GM19240 (cell line): ENCODE data around the gene RUNX1.
"Not testable (repeated sequence)": the region's sequence is repeated elsewhere in the genome, so short reads cannot be mapped to it uniquely, and the experiment has no call there.

ENCODE experiments used
- DNase-seq: peaks from one replicate; pipeline ENCODE4 v3.0.0; 2011; ENCODE audit warnings: low spot score; ENCODE audit not compliant: insufficient read length

RUNX1 gene

DNA sequence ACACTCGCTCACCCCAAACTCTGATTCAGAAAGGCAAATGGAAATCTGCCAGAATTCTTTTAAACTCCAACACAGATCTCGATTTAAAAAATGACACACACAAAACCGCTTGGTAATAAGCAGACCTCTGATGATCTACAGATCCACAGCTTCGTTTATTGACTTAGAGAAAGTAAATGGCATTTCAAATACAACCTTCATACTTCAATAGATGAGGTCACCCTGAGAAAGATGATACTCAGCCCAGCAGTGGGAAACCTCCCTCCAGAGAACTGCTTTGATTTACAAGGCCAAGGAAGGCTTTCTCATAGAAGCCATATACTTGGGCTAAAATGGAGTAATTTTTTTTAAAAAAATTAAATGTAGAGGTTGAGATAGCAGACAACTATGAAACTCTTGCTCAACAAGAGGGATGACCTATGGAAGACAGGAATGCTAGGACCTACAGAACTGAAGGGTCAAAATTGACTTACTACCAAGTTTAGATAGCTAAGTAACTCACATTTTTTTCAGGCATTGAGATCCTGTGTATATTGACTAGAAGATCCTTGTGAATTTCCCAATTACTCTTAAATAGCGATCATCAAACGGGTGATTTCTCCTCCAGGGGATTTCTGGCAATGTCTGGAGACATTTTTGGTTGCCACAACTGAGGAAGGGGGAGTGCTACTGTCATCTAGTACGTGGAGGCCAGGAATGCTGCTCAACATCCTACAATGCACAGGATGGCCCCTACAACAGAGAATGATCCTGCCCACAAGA lies 236.4 kb downstream of the RUNX1 start:
- no peak for DNase-seq

DNA sequence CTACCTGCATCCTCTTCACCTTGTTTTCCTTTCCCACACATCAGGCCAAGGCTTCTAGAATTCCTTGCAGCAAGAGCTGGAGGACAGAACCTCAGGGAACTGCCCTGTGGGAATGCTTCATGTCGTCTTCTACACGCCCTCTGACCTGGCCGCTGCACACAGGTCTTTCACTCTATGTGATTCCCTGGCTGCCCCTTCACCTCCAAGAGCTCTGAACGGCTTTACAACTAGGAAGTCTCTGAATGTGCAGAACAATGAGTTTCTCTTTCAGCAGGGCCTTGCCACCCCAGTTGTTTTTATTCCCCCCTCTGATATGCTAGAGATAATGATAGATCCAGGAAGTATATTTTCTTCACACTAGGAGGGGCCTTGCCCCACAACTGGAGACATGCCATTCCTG lies 237.7 kb downstream of the RUNX1 start:
- no peak for DNase-seq

DNA sequence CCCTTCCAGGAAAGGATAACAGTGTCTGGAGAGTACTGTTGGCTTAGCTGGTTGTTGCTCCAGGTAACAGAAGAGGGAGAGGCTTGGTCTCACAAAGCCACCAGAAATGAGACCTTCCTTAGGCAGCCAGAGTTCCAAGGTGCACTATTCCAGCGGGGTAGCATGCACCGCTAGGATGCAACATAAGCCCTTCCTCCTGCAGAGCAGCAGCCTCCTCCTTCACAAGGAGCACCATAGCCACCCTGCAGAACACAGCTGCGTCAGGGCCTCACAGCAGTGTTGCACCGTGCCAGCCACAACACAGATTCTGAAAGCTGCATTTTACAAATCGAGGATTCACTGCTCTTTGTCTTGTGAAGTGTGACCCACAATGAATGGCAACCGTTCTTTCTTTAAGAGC lies 238.3 kb downstream of the RUNX1 start:
- no peak for DNase-seq

DNA sequence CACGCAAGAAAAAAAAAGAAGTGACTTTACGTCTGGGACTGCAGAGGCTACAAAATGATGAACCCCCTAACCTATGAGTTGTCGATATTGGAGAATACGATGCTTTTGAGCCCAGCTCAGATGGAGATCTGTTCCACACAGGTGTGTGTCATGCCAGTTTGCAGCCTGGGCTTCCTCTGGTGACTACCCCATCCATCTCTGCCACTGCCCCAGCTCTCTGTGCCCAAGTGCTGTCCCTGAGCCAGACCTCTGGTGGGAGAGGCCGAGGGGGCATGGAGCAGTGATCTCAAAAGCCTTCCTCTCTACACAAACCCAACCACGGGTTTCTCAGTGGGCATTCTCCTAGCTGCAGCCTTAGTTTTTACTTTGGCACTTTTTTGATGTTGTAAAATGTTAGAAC lies 239.3 kb downstream of the RUNX1 start:
- no peak for DNase-seq

DNA sequence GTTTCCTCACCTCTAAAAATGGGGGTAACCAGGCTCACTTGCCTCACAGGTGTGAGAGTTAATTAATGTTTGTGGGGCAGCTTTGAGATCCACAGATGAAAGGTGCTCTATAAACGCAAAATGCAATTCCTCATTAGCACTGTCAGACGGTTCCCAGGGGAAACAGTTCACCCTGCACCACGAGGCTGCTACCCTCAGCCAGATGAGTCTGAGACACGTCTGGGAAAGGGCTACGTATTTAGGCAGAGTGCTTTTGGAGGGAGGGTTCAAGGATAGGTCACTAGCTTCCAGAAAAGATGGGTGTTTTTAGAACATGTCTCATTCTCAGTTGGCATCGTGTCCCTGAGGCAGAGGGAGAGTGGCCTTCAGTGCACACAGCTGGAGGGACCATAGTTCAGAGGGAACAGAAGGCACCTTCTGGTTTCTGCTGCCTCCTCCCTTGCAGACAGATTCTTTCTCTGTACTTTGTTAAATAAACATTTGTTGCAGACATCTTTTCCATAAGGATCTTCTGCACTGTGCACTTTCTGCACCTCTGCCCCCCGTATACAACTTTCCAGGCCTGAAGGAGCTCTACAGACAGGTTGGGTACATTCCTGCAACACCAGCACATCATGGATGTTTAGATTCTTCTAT lies 240.4 kb downstream of the RUNX1 start:
- no peak for DNase-seq

- no peak for DNase-seq
Observed at GRCh38 chr21:34807881-34808568, 241.1 kb downstream of the RUNX1 start.

- DNase-seq: peak; percentile 11
Observed at GRCh38 chr21:34807146-34807880, 241.8 kb downstream of the RUNX1 start.

DNA sequence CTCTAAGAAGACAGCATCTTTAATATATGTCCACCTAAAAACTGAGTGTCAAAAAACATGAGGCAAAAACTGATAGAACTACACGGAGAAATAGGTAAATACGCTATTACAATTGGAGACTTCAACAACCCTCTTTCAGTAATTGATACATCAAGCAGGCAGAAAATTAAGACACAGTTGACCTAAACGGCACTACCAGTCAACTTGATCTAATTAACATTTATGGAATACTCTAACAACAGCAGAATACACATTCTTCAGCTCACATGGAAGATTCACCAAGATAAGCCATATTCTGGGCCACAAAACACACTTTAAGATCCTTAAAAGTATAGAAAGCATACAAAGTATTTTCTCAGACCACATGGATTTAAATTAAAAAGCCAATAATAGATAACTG lies 242.7 kb downstream of the RUNX1 start:
- no peak for DNase-seq

- DNase-seq: no peak
Observed at GRCh38 chr21:34805157-34805556, 243.9 kb downstream of the RUNX1 start.

DNA sequence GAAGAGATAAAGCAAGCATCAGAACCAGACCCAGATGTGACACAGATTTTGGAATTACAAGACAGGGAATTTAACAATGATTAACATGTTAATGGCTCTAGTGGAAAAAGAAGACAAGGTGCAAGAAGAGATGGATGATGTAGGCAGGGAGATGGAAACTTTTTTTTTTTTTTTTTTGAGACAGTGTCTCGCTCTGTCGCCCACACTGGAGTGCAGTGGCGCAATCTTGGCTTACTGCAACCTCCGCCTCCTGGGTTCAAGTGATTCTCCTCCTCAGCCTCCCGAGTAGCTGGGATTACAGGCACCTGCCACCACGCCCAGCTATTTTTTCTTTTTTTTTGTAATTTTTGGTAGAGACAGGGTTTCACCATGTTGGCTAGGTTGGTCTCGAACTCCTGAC lies 244.5 kb downstream of the RUNX1 start:
- not testable (repeated sequence) for DNase-seq

- DNase-seq: no peak
Observed at GRCh38 chr21:34803782-34804370, 245.2 kb downstream of the RUNX1 start.

GRCh38 chr21:34802180-34802899 lies 246.8 kb downstream of the RUNX1 start:
- DNase-seq: no peak

GRCh38 chr21:34801519-34802132 lies 247.5 kb downstream of the RUNX1 start:
- peak; percentile 33 for DNase-seq

- DNase-seq: no peak
Observed at GRCh38 chr21:34800797-34801518, 248.1 kb downstream of the RUNX1 start.

GRCh38 chr21:34799092-34799491 lies 250.0 kb downstream of the RUNX1 start:
- no peak for DNase-seq

DNA sequence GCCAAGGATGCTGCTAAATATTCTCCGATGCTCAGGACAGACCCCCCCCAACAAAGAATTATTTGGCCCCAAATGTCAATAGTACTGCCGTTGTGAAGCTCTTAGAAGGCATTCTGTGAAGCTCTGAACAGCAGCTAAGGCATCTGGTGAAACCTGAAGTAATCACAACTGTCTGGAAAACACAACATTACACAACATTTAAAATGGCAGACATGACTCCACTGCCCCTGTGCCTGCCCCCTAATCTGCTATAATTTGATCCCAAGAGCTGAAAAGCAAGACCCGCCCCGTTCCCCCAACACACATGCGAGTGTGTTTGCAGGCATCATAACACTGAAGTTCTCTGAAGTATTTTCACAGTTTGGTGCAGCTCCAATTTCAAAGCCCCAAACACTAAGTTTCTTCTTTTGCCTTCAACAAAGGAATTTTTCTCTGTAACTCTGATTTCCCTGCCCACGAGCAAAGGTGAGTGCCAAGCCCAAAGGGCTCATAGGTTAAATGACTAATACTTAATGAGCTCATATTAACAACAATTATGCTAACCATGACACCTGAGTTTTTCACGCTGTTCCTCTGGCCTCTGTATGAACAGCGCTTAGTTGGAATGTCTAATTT lies 251.1 kb downstream of the RUNX1 start:
- DNase-seq: no peak

DNA sequence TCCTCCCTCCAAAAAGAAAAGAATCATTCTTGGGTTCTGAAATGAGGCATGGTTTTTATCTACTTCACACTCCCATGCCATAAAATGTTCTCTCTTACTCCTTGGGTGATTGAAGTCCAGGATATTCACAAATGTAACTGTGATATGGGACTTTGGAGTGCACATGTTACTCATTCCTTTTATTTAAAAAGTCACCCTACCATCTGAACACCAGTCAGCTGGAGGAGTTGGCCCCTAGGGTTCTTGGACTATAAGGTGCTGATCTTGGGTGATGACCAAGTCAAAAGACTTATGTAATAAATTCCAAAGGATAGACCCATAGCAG lies 251.9 kb downstream of the RUNX1 start:
- no peak for DNase-seq

- DNase-seq: no peak
Observed at GRCh38 chr21:34796518-34797200, 252.4 kb downstream of the RUNX1 start.
